ENCODE results near the gene NAA10.
"Not testable (repeated sequence)": the region's sequence is repeated elsewhere in the genome, so short reads cannot be mapped to it uniquely, and the experiment has no call there.

The NAA10 gene

DNA sequence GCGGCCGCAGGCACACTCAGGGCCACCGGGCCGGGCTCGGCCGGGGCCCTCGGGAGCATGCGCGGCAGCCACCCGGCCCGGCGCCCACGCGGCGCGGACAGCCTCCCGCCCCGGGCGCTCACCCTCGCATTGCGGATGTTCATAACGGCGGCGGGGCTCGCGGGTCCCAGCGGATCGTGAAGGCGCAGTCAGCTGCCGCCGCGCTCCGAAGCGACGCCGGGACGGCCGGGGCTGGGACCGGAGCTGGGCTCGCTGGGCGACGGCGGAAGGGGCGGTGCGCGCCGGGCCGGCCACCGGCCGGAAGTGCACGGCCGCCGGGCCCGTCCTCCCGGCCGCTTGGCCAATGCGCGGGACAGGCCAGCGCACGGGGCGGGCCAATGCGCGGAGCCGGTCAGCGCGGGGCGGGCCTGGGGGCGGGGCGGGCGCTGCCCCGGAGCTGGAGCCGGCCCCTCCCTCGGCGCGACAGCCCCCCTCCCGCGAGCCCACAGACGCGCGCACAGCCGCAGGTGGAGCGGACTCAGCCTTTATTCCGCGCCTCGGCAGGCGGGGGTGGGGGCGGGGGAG is at the start of gene NAA10:
Gene NAA10, minus strand, starts transcription at position 276 of the 564 bp plus-strand sequence. Its CDS starts 133 bp downstream, at position 143.
- Mint-ChIP-seq H3K9me3 (no peaks in the 10 kb centered on the region), H3K4me3 (peak within 1 kb of the TSS; percentile 82), H3K4me1 (peaks cover 22% of the 10 kb centered on the region), H3K27ac (peak within 1 kb of the TSS; percentile 64), H3K27me3 (no peaks in the 10 kb centered on the region), H3K36me3 (peaks cover 9% of the 10 kb centered on the region)
- ATAC-seq, result peak; percentile 97

DNA sequence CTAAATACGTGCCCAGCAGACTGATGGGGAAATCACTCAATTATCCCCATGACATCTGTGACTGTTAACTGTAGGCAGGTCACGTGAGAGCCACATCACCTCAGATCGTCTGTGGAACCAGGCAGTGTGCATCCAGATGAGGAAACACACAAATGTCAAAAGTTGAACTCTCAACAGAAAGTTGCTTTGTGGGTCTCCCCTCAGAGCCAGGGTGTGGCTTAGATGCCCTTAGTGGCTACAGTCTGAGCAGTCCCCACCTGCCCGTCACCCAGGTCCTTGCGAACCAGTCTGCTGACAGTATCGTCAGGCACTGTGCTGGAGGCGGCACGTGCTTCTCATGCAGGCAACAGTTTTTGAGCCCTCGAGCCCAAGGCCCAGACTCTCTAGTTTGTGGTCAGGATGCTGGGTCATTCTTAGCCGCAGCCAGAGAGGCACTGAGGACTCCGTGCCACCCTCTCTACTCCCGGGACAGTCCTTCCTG is 48.5 kb upstream of the NAA10 start:
- no peaks in the 10 kb centered on the region for H3K27me3 Mint-ChIP-seq
- ATAC-seq, result peak; percentile 69
- no peaks in the 10 kb centered on the region for H3K36me3 Mint-ChIP-seq
- H3K27ac Mint-ChIP-seq, result peak overlapping the region; percentile 88
- H3K4me3 Mint-ChIP-seq, result no peak overlapping the region
- H3K9me3 Mint-ChIP-seq, result no peaks in the 10 kb centered on the region
- peaks cover 47% of the 10 kb centered on the region for H3K4me1 Mint-ChIP-seq

DNA sequence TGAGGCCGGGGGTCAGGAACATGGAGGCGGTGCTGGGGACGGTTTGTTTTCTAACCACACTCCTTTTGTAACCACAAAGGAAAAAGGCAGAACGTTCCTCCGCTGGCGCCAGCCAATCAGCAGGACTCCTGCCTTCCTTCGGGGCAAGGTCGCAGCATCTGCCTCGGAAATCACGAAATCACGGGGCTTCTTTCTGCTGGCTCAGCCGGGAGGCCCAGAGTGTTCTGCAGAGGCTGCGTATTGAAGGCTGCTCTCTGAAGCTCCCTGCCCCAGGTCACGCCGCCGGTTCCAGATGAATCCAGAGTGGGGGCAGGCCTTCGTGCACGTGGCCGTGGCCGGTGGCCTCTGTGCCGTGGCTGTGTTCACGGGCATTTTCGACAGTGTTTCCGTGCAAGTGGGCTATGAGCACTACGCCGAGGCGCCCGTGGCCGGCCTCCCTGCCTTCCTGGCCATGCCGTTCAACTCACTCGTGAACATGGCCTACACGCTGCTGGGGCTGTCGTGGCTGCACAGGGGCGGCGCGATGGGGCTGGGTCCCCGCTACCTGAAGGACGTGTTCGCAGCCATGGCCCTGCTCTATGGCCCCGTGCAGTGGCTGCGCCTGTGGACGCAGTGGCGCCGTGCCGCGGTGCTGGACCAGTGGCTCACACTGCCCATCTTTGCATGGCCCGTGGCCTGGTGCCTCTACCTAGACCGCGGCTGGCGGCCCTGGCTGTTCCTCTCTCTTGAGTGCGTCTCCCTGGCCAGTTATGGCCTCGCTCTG is 47.1 kb upstream of the NAA10 start:
- H3K27ac Mint-ChIP-seq, result peak overlapping the region; percentile 88
- H3K4me3 Mint-ChIP-seq, result peak overlapping the region; percentile 50
- no peaks in the 10 kb centered on the region for H3K36me3 Mint-ChIP-seq
- no peaks in the 10 kb centered on the region for H3K9me3 Mint-ChIP-seq
- peaks cover 47% of the 10 kb centered on the region for H3K4me1 Mint-ChIP-seq
- no peaks in the 10 kb centered on the region for H3K27me3 Mint-ChIP-seq
- peak; percentile 14 for ATAC-seq

DNA sequence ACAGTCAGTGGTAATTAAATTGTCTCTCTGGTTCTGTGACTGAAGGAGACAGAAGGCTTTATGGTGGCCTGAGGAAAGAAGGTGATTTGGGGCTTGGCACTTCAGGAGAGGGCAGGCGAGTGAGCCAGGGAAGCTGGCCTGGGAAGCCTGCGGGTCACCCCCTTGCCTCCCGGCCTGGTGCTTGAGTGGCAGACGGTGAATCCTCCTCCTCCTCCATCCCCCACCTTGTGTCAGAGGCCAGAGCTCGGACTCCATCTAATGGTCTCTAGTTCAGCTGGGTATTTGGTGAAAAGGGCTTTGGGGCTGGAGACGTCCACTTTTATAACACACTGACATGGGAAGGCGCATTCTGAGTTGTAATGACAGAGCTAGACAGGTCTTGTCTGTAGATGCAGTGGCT is 46.4 kb upstream of the NAA10 start:
- Mint-ChIP-seq H3K27ac (peak overlapping the region; percentile 88), H3K4me3 (peak overlapping the region; percentile 50), H3K27me3 (no peaks in the 10 kb centered on the region), H3K36me3 (no peaks in the 10 kb centered on the region), H3K4me1 (peaks cover 47% of the 10 kb centered on the region), H3K9me3 (no peaks in the 10 kb centered on the region)
- no peak for ATAC-seq

DNA sequence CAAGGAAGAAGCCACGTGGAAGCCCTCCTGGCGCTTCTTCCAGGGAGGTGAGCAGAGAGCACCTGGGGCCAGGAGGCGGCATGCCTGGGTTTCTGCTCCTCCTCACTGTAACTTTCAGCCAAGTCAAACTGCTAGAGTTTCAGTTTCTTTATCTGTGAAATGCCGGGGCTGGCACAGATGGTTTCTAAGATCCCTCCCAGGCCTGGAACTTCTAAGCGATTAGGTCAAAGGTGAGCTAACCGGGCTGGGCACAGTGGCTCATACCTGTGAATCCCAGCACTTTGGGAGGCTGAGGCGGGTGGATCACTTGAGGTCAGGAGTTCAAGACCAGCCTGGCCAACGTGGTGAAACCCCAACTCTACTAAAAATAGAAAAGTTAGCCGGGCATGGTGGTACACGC is 45.6 kb upstream of the NAA10 start:
- H3K9me3 Mint-ChIP-seq, H3K36me3 Mint-ChIP-seq, H3K27me3 Mint-ChIP-seq: not testable (repeated sequence)
- Mint-ChIP-seq H3K27ac (peak overlapping the region; percentile 88), H3K4me1 (peaks cover 43% of the 10 kb centered on the region), H3K4me3 (peak overlapping the region; percentile 67)
- peak; percentile 69 for ATAC-seq

DNA sequence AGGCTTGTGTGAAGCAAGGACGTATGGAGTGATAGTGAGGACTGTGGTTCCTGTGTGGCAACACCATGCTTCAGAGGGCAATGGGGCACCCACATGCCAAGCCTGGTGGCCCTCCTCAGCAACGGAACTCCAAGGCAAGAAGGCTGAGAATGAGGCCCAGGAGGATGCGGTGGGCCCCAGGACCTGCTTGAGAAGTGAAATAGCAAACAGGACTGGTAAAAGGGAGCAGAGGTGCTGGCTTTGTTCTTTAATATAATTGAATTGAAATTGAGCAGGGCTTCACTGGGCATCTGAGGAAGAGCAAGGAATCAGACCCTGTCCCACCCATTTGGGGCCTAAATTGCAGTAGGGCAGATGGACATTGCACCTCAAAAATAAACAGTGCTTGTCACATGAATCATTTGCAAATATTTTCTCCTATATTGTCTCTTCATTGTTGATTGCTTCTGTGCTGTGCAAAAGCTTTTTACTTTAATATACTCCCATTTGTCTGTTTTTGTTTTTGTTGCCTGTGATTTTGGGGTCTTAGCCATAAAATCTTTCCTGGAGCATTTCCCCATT is 40.0 kb upstream of the NAA10 start:
- Mint-ChIP-seq H3K4me1 (peaks cover 19% of the 10 kb centered on the region), H3K9me3 (no peaks in the 10 kb centered on the region), H3K27me3 (no peaks in the 10 kb centered on the region), H3K27ac (peak overlapping the region; percentile 89), H3K36me3 (peaks cover 10% of the 10 kb centered on the region), H3K4me3 (no peak overlapping the region)
- ATAC-seq, result no peak

DNA sequence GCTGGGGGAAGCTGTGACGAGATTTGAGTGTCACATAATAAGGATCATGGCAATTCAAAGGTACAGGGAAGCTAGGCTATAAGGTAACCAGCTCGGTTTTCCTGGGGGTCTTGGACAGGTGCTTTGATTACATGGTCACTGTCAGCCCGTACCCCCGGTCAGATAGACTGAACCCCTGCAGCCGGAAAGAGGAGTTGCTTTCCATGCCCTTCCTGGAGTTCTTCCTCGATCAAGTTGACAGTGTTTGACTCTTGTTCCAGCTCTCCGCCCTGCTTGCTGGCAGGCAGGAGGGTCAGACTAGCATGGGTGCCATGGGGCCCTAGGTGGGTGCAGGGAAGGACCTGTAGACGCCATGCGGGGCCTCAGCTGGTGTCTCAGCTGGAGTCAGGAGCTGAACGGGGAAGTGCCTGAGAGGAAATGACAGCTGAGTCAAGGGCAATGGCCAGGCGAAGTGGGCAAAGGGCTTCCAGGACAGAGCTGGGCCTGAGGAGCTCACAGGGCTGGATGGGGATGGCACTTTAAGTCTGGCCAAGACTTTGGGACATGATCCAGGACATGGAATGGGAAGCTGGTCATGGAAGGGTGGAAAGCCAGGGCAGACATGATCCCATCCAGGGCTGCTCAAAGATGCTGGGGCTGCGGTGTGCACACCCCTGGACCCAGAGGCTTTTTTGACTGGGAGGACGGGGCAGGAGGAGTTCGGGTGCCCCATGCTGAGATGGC is 39.3 kb upstream of the NAA10 start:
- Mint-ChIP-seq H3K9me3 (no peaks in the 10 kb centered on the region), H3K4me3 (peak overlapping the region; percentile 85), H3K27ac (peak overlapping the region; percentile 89), H3K27me3 (no peaks in the 10 kb centered on the region), H3K4me1 (peaks cover 26% of the 10 kb centered on the region), H3K36me3 (peaks cover 16% of the 10 kb centered on the region)
- no peak for ATAC-seq

DNA sequence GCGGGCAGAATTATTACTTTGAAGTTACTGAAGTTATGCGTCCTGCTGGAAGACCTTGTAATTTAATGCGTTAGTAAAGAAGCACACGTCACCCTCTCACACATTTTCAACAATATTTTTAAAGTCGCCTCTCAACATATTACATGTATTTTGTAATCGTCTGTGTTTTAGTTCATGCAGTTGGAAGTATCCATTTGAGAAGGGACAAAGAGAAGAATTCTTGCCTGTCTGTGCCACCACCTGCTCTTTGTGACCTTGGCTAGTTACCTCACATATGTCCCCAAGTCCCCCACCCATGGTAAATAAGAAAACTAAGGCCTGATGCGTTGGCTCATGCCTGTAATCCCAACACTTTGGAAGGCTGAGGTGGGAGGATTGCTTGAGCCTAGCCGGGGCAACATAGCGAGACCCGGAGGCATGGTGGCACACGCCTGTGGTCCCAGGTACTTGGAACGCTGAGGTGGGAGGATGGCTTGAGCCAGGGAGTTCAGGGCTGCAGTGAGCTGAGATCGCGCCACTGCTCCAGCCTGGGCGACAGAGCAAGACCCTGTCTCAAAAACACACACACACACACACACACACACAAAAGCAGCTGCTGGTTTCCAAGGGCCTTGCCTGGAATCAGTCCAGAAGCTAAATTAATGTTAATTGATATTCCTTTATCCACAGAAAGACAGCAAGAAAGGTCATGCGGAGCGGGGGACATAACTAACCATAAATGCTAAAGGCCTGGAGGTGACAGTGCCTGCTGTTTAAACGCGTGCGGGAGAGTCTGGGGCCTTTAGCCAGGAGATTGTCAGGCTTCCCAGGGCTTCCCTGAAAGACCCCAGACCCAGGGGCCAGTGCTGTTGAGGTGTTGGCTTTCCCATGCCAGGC is 38.5 kb upstream of the NAA10 start:
- ATAC-seq, result no peak
- peaks cover 16% of the 10 kb centered on the region for H3K36me3 Mint-ChIP-seq

DNA sequence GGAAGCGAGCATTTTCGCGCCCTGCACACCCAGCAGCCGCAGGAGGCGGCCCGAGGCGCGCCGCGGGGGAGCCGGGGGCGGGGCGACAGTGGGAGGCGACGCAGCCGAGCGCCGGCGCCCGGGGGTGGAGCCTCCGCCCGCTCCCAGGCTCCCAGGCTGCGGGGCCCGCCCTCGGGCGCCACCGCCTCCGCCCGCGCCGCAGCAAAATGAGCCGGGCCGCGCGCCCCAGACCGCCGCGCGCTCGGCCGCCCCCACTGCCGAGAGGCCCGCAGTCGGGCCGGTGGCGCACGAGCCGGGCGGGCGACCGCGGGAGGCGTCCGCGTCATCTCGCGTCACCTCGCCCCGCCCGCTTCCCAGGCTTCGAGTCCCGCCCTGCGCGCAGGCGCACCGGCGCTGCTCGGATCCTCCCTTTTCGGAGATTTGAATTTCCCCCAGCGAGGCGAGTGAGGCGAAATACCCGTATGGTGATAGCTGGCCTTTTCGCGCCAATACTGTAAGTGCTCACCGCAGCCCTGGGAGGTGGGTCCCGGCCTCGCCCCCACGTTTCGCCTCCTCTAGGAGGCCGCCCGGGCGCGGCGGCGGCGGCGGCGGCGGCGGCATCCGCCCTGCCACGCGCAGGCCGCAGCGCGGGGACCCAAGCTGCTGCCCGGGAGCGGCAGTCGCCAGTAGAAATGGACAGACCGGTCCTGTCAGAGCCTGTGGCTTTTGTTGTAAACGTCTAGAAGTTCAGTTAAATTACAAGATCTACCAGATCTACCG is 37.7 kb upstream of the NAA10 start, which contains the start of gene TMEM187:
Gene TMEM187, plus strand, starts transcription at position 387 of the 759 bp plus-strand sequence. CDS start 9,309 bp downstream, outside the sequence.
- H3K27ac Mint-ChIP-seq, result peak within 1 kb of the TSS; percentile 99
- H3K27me3 Mint-ChIP-seq, result no peaks in the 10 kb centered on the region
- peak; percentile 74 for ATAC-seq
- H3K9me3 Mint-ChIP-seq, result no peaks in the 10 kb centered on the region
- H3K4me1 Mint-ChIP-seq, result peaks cover 40% of the 10 kb centered on the region
- H3K36me3 Mint-ChIP-seq, result peaks cover 23% of the 10 kb centered on the region
- H3K4me3 Mint-ChIP-seq, result peak within 1 kb of the TSS; percentile 100

More for the DNA sequence above, 38.5 kb upstream of the NAA10 start:
- H3K27ac Mint-ChIP-seq, result peak overlapping the region; percentile 89
- H3K4me1 Mint-ChIP-seq, result peaks cover 32% of the 10 kb centered on the region
- H3K4me3 Mint-ChIP-seq, result peak overlapping the region; percentile 85
- H3K27me3 Mint-ChIP-seq, result no peaks in the 10 kb centered on the region
- H3K9me3 Mint-ChIP-seq, result no peaks in the 10 kb centered on the region

DNA sequence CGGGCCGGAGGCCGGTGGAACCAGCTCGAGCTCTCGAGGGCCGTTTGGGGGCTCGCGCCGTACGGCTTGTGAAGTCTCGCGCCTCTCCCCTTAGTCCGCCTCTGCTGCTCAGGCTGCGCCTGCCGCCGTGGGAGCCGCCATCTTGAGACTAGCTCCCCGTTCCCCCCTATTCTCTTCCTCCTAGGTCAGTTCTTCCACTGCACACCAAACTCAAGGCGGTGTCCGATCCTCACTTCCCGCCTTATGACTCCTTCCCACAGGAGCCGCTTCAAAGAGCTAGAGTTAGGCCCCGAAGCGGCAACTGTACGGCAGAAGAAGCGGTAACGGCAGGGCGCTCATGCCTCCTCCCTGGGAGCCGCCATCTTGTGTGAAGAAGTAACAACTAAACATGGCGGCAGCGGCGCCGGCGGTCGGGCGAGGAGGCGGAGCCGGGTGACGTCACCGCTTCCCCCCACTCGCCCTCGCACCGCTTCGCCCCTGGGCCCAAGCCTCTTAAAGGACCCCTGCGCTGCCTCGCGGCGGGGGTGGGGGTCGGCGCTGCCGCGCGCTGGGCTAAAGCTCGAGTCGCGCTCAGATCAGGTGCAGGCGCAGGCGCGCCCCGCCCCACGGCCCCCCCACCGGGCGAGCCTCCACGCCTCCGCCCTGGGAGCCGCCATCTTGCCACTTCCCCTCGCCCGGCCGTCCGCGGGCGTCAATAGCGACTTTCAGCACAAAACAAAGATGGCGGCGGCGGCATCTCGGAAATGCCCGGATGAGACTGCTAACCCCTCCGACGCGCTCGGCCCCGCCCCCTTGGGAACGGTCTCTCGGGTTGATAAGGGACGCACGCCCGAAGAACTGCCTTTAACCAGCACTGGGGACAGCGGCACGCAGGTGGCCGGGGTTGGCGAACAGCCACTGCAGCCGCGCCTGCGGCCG is 36.9 kb upstream of the NAA10 start, which contains the start of gene HCFC1:
Gene HCFC1, minus strand, starts transcription at position 369 of the 918 bp plus-strand sequence. CDS start 978 bp downstream, outside the sequence.
- peak; percentile 74 for ATAC-seq
- Mint-ChIP-seq H3K27me3 (no peaks in the 10 kb centered on the region), H3K27ac (peak within 1 kb of the TSS; percentile 99), H3K4me1 (peaks cover 48% of the 10 kb centered on the region), H3K9me3 (no peaks in the 10 kb centered on the region), H3K4me3 (peak within 1 kb of the TSS; percentile 100), H3K36me3 (peaks cover 27% of the 10 kb centered on the region)

DNA sequence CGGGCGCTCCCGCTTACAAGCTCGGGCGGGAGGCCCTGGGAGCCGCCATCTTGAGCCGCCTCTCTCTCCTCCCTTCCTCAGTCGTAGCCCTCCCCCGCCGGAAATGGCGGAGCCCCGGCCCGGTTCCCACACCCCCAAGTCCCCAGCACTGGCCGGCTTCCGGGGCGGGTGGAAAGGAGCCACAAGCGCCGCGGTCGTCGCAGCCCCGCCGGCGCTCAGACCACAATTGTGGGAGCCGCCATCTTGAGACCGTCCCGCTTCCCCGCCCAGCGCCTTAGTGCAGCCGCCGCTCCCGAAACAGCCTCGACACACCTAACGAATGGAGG is 36.2 kb upstream of the NAA10 start:
- Mint-ChIP-seq H3K27me3 (no peaks in the 10 kb centered on the region), H3K4me1 (peaks cover 55% of the 10 kb centered on the region), H3K36me3 (peaks cover 32% of the 10 kb centered on the region), H3K4me3 (peak overlapping the region; percentile 100), H3K9me3 (no peaks in the 10 kb centered on the region), H3K27ac (peak overlapping the region; percentile 99)
- peak; percentile 80 for ATAC-seq

DNA sequence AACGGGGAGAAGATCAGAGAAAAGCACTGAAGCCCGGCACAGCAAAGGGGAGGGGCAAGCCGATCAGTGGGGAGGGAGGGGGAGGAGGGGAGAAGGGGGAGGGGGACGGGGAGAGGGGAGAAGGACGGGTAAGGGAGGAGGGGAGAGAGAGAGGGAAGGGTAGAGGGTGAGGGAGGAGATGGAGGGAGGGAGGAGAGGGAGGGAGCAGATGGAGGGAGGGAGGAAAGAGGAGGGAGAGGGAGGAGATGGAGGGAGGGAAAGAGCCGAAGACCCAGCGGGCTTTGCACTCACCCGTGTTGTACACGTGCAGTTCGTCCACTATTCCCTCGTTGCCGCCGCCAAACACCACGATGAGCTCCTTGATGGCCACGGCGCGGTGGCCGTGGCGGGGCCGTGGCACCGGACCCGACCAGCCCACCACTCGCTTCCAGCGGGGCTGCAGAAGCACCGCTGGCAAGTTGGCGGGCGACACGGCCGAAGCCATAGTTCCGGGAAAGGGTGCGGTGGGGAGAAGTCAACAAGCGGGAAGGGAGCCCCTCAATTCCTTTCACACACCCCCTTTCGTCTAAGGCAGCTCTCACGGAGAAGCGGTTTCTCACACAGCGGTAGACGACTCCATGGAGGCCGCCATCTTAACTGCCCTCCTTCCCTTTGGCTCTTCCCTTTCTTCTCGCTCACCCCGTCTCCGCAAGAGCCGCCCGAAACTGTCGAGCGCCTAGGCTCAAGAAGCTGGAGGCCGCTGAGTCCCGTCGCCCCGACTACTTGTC is 35.7 kb upstream of the NAA10 start:
- no peaks in the 10 kb centered on the region for H3K9me3 Mint-ChIP-seq
- peaks cover 60% of the 10 kb centered on the region for H3K4me1 Mint-ChIP-seq
- peak overlapping the region; percentile 99 for H3K27ac Mint-ChIP-seq
- no peaks in the 10 kb centered on the region for H3K27me3 Mint-ChIP-seq
- peak overlapping the region; percentile 100 for H3K4me3 Mint-ChIP-seq
- peaks cover 33% of the 10 kb centered on the region for H3K36me3 Mint-ChIP-seq
- ATAC-seq, result peak; percentile 18

Measured in stimulated activated memory B cell treated with anti-CD40 and anti-IgM and Interleukin-4, amounts not matched to agents 10 μg/mL and 1 μg/mL and 100 μg/mL, for 72 hours (primary cell).